ENCODE measurements around the gene PIK3R1. TPM values are rescaled to one million over a fixed set of nuclear protein-coding genes. Genes with fewer than 3 reads are reported as not detected.

Gene PIK3R1
- total RNA-seq, 1 donor from 2014 or later, result 24.2 TPM

- H3K4me1 Mint-ChIP-seq, result peaks cover 20% of the 10 kb centered on the region
- no peak overlapping the region for H3K27ac Mint-ChIP-seq
- H3K27me3 Mint-ChIP-seq (ENCODE audit: insufficient read depth, low read depth), result no peaks in the 10 kb centered on the region
- Histone ChIP-seq H2AFZ (replicated peaks) (no peak overlapping the region), H3K79me2 (ENCODE audit: low read depth) (no peaks in the 10 kb centered on the region), H3K9ac (no peak overlapping the region), H3K4me3 (no peak overlapping the region), H3K4me2 (no peak overlapping the region), H3K36me3 (no peaks in the 10 kb centered on the region), H3K4me1 (peaks cover 7% of the 10 kb centered on the region), H4K20me1 (ENCODE audit: low read depth) (peaks cover 7% of the 10 kb centered on the region), H3K9me3 (ENCODE audit: low read depth) (no peaks in the 10 kb centered on the region), H3K27me3 (no peaks in the 10 kb centered on the region), H3K27ac (no peak overlapping the region), H3F3A (ENCODE audit: low read depth) (peaks cover 12% of the 10 kb centered on the region)
- no peak overlapping the region for H3K4me3 Mint-ChIP-seq
- TF ChIP-seq EZH2phosphoT487 (IDR thresholded peaks at IDR 0.05), result no peak
- TF ChIP-seq, protein P1, sequence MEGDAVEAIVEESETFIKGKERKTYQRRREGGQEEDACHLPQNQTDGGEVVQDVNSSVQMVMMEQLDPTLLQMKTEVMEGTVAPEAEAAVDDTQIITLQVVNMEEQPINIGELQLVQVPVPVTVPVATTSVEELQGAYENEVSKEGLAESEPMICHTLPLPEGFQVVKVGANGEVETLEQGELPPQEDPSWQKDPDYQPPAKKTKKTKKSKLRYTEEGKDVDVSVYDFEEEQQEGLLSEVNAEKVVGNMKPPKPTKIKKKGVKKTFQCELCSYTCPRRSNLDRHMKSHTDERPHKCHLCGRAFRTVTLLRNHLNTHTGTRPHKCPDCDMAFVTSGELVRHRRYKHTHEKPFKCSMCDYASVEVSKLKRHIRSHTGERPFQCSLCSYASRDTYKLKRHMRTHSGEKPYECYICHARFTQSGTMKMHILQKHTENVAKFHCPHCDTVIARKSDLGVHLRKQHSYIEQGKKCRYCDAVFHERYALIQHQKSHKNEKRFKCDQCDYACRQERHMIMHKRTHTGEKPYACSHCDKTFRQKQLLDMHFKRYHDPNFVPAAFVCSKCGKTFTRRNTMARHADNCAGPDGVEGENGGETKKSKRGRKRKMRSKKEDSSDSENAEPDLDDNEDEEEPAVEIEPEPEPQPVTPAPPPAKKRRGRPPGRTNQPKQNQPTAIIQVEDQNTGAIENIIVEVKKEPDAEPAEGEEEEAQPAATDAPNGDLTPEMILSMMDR (IDR thresholded peaks at IDR 0.05), result no peak
- TF ChIP-seq EZH2 (IDR thresholded peaks at IDR 0.05), result no peak
- peaks cover 8% of the 10 kb centered on the region for H3K9me3 Mint-ChIP-seq
- H3K36me3 Mint-ChIP-seq, result peaks cover 22% of the 10 kb centered on the region
- DNase-seq (ENCODE audit: low spot score), result no peak
Observed at GRCh38 chr5:68261169-68261568, 45.6 kb downstream of the PIK3R1 start.

GRCh38 chr5:68261569-68262065 lies 46.1 kb downstream of the PIK3R1 start:
- Mint-ChIP-seq H3K27ac (no peak overlapping the region), H3K27me3 (ENCODE audit: insufficient read depth, low read depth) (no peaks in the 10 kb centered on the region), H3K9me3 (peaks cover 8% of the 10 kb centered on the region), H3K36me3 (peaks cover 22% of the 10 kb centered on the region), H3K4me3 (no peak overlapping the region), H3K4me1 (peaks cover 25% of the 10 kb centered on the region)
- Histone ChIP-seq H3K4me3 (no peak overlapping the region), H3K27ac (no peak overlapping the region), H3K79me2 (ENCODE audit: low read depth) (no peaks in the 10 kb centered on the region), H3F3A (ENCODE audit: low read depth) (peaks cover 12% of the 10 kb centered on the region), H3K4me2 (no peak overlapping the region), H3K9me3 (ENCODE audit: low read depth) (no peaks in the 10 kb centered on the region), H3K36me3 (no peaks in the 10 kb centered on the region), H4K20me1 (ENCODE audit: low read depth) (peaks cover 12% of the 10 kb centered on the region), H3K4me1 (peaks cover 12% of the 10 kb centered on the region), H2AFZ (replicated peaks) (no peak overlapping the region), H3K9ac (no peak overlapping the region), H3K27me3 (no peaks in the 10 kb centered on the region)
- DNase-seq (ENCODE audit: low spot score), result no peak
- TF ChIP-seq, protein P1 (IDR thresholded peaks at IDR 0.05), result peak; percentile 17
- no peak for TF ChIP-seq EZH2 (IDR thresholded peaks at IDR 0.05)
- no peak for TF ChIP-seq EZH2phosphoT487 (IDR thresholded peaks at IDR 0.05)

DNA sequence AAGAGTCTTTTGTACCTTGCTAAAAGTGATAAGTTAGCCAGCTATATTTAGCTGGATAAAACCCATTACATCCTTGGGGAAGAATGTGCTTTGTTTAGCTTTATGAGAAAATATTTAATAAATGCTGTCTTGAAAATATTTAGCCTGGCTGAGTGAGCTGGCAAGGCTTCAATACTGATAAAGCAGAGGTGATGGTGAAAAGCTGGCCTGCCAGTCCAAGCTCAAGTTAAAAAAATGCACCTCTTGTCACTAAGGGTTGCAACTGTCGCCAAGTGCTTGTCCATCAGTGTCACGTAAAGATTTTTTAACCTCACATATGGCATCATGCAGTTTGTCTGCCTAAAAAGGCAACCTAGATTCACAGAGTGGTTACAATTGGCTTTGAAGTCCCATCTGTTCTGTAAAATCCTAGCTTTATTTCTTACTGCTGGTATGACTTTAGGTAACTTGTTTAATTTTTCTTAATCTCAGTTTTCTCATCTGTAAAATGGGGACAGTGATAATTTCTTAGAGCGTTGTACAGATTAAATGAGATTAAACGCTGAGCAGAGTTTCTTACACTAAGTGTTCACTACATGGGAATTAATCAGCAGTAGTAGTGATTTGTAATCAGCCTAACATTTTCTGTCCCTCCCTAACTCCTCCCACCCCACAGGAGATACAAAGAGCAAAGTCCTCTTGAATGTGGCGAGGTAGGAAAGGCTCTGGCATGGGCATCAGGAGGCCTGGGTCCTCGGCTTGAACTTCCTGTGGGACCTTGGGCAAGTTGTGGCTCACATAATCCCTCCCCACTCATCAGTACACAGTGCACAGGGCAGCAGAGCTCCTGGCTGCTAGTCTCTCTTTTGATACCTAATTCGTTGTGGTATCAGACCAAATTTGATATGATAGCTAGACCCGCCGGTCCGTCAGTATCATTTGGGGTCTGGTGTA lies 48.7 kb downstream of the PIK3R1 start:
- Histone ChIP-seq H2AFZ (replicated peaks) (no peak overlapping the region), H3F3A (ENCODE audit: low read depth) (peaks cover 19% of the 10 kb centered on the region), H3K27ac (no peak overlapping the region), H3K9ac (no peak overlapping the region), H3K4me1 (peaks cover 31% of the 10 kb centered on the region), H3K4me3 (no peak overlapping the region), H3K79me2 (ENCODE audit: low read depth) (peaks cover 8% of the 10 kb centered on the region), H3K4me2 (no peak overlapping the region), H3K36me3 (no peaks in the 10 kb centered on the region), H4K20me1 (ENCODE audit: low read depth) (peaks cover 29% of the 10 kb centered on the region), H3K9me3 (ENCODE audit: low read depth) (no peaks in the 10 kb centered on the region), H3K27me3 (no peaks in the 10 kb centered on the region)
- peaks cover 22% of the 10 kb centered on the region for H3K36me3 Mint-ChIP-seq
- H3K27me3 Mint-ChIP-seq (ENCODE audit: insufficient read depth, low read depth), result no peaks in the 10 kb centered on the region
- peaks cover 8% of the 10 kb centered on the region for H3K9me3 Mint-ChIP-seq
- H3K4me1 Mint-ChIP-seq, result peaks cover 37% of the 10 kb centered on the region
- H3K4me3 Mint-ChIP-seq, result no peak overlapping the region
- DNase-seq (ENCODE audit: low spot score), result no peak
- H3K27ac Mint-ChIP-seq, result no peak overlapping the region
- TF ChIP-seq, protein P1 (IDR thresholded peaks at IDR 0.05), result no peak
- TF ChIP-seq EZH2 (IDR thresholded peaks at IDR 0.05), result no peak

Data from neural progenitor cell (in vitro differentiated cells).